Lower leg skin (tissue), 3 donors: ENCODE measurements around the gene EFCAB6.

Experiments used
- POLR2A ChIP-seq, 2 donors: fragments of 450-650 bp; IDR thresholded peaks; one replicate each; pipeline ENCODE4 v1.6.1; 2016 to 2017; ENCODE audit warnings: antibody characterized with exemption in 2 of 2, mild to moderate bottlenecking in 1 of 2, moderate library complexity in 1 of 2
- TF ChIP-seq, protein P1 (sequence below), 3 donors: fragments of 450-650 bp; IDR thresholded peaks; one replicate each; pipeline ENCODE4 v1.5.1; 2016; ENCODE audit warnings: antibody characterized with exemption in 3 of 3, mild to moderate bottlenecking in 3 of 3, moderate library complexity in 2 of 3

DNA sequence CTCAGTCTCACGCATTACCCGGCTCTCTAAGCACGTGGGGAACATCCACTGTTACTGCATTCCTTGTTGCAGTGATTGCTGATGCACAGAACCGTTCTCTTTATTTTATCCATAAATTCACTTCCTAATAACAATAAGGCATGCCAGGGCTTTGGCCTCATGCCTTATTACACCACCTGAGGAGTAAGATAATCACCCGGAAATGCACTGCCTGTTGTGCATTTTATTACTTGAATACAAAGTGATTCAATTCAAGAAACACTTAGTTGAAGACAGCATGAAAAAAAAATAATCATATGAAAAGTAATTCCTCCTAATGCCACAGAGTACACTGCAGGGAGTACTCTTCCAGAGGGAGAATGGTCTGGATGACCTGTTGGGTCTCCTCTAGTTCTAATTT, 19.2 kb downstream of the EFCAB6 start:
- TF ChIP-seq, protein P1, sequence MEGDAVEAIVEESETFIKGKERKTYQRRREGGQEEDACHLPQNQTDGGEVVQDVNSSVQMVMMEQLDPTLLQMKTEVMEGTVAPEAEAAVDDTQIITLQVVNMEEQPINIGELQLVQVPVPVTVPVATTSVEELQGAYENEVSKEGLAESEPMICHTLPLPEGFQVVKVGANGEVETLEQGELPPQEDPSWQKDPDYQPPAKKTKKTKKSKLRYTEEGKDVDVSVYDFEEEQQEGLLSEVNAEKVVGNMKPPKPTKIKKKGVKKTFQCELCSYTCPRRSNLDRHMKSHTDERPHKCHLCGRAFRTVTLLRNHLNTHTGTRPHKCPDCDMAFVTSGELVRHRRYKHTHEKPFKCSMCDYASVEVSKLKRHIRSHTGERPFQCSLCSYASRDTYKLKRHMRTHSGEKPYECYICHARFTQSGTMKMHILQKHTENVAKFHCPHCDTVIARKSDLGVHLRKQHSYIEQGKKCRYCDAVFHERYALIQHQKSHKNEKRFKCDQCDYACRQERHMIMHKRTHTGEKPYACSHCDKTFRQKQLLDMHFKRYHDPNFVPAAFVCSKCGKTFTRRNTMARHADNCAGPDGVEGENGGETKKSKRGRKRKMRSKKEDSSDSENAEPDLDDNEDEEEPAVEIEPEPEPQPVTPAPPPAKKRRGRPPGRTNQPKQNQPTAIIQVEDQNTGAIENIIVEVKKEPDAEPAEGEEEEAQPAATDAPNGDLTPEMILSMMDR (IDR thresholded peaks at IDR 0.05) = no peak
- no peak for TF ChIP-seq POLR2A (IDR thresholded peaks at IDR 0.05)
